GM12874 (cell line): ENCODE data around the gene ZNF385B.
A peak's percentile ranks its signal among the peaks of the same experiment; 100 is the strongest.

ENCODE experiments used
- TF ChIP-seq, protein P1 (sequence below): IDR thresholded peaks from 2 replicates; pipeline ENCODE4 v1.5.1; 2011; ENCODE audit warnings: low read depth, mild to moderate bottlenecking, control low read depth, low read length, moderate library complexity; ENCODE audit not compliant: insufficient read depth

Gene ZNF385B

DNA sequence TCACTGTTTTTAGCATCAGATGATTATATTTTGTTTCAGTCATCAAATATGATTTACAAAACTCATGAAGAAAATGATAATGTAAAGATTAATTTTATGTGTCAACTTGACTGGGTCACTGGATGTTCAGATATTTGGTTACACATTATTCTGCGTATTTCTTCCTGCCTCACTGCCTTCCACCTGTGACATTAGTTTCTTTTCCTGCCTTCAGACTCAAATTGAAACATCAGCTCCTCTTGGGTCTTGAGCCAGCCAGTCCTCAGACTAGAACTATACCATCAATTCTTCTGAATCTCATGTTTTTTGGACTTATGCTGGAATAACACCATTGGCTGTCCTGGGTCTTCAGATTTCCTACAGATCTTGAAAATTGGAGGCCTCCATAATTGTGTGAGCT is 96.7 kb downstream of the ZNF385B start:
- TF ChIP-seq, protein P1, sequence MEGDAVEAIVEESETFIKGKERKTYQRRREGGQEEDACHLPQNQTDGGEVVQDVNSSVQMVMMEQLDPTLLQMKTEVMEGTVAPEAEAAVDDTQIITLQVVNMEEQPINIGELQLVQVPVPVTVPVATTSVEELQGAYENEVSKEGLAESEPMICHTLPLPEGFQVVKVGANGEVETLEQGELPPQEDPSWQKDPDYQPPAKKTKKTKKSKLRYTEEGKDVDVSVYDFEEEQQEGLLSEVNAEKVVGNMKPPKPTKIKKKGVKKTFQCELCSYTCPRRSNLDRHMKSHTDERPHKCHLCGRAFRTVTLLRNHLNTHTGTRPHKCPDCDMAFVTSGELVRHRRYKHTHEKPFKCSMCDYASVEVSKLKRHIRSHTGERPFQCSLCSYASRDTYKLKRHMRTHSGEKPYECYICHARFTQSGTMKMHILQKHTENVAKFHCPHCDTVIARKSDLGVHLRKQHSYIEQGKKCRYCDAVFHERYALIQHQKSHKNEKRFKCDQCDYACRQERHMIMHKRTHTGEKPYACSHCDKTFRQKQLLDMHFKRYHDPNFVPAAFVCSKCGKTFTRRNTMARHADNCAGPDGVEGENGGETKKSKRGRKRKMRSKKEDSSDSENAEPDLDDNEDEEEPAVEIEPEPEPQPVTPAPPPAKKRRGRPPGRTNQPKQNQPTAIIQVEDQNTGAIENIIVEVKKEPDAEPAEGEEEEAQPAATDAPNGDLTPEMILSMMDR = no peak

DNA sequence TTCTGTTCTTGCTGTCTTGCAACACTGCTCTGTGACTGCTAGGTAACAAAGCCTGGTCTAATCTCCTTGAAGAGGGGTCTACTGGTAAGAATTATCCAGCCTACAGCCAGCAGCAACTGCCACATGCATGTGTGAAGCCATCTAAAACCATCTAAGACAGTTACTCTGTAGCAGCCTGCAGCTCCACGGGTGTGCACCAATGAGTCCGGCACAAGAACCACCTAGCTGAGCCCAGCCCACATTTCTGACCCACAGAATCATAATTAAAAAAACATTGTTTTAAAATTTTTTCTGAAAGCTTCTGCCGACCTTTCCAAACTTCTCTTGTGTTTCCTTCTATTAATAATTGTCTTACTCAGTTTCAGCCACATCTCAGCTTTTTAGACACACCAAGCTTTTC is 102.8 kb downstream of the ZNF385B start:
- TF ChIP-seq, protein P1 = no peak

DNA sequence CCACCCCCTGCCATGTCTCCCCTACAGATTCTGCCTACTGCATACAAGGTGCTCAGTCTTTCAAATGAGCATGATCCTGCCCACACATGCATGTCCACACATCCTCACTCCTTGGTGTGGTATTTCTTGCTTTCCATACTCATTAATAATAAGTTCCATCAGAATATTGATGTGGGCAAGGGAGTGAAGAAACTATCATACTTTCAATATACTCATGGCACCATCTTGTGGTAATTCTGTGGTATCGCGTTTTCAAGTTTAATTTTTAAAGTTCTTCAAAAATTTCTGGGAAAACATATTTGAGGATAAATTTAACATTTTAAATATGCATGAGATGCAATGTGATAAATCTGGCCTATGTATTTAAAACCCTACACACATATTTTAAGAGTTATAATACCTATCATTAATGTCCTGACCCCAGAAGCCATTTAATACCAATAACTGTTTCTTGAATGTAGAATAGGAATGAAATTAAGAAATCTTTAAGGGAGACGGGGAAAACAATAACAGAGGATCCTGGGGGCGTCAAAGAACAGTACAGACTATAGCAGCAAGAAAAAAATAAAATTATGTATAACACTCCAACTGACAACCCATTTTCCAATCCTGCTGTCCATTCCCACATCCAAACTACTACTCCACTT is 110.1 kb downstream of the ZNF385B start:
- TF ChIP-seq, protein P1 = peak; percentile 22; the same call in 1 of the 2 replicates

- TF ChIP-seq, protein P1 = no peak
Measured at GRCh38 chr2:179749210-179749609, 112.2 kb downstream of the ZNF385B start.

DNA sequence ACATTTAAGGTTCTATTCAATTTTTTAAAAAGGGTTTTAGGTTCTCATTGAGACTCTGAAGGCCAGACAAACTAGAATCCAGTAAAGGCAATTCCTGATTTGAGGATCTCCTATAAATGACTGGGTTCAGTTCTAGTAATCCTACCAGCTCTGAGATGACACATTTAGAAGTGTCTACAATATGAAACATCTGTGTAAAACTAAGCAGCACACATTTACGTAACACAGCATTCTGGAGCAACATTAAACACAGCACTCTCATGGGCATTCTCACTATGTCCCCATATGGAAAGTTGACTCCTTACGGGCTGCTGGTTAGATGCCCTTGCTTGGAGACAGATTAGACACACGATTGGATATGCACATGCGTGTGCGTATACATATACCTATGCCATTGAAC is 114.4 kb downstream of the ZNF385B start:
- TF ChIP-seq, protein P1 = no peak

- TF ChIP-seq, protein P1 = no peak
Measured at GRCh38 chr2:179745635-179746256, 115.7 kb downstream of the ZNF385B start.

GRCh38 chr2:179744401-179744800 is 117.0 kb downstream of the ZNF385B start:
- TF ChIP-seq, protein P1 = no peak
